ENCODE results near the gene EXOSC10. TPM values are rescaled to one million over a fixed set of nuclear protein-coding genes. Genes with fewer than 3 reads are reported as not detected.
"Not testable (repeated sequence)": the region's sequence is repeated elsewhere in the genome, so short reads cannot be mapped to it uniquely, and the experiment has no call there.

EXOSC10 gene
- total RNA-seq, 1 donor from 2014 or later = 43.3 TPM

GRCh38 chr1:11061652-11062365, 37.9 kb downstream of the EXOSC10 start:
- no peak for DNase-seq (ENCODE audit: low read depth in 2 of 2)

- peak; percentile 68 to 92 for DNase-seq (ENCODE audit: low read depth in 2 of 2)
These were observed 39.5 kb downstream of the EXOSC10 start, which contains the start of gene SRM for GRCh38 chr1:11059968-11060830. TSS of gene SRM (minus strand) at chr1:11060018. CDS start at chr1:11059943, 75 bp downstream.

GRCh38 chr1:11059155-11059967, 40.3 kb downstream of the EXOSC10 start:
- peak in 1 of 2 donors; percentile 39 for DNase-seq (ENCODE audit: low read depth in 2 of 2)

- DNase-seq (ENCODE audit: low read depth in 2 of 2) = no peak
These were observed 41.0 kb downstream of the EXOSC10 start for GRCh38 chr1:11058595-11059154.

- DNase-seq (ENCODE audit: low read depth in 2 of 2) = no peak
These were observed 41.6 kb downstream of the EXOSC10 start for GRCh38 chr1:11058026-11058425.

GRCh38 chr1:11057477-11057876, 42.2 kb downstream of the EXOSC10 start:
- DNase-seq (ENCODE audit: low read depth in 2 of 2) = no peak

GRCh38 chr1:11056504-11056903, 43.2 kb downstream of the EXOSC10 start:
- DNase-seq (ENCODE audit: low read depth in 2 of 2) = no peak

GRCh38 chr1:11055676-11056075, 44.0 kb downstream of the EXOSC10 start:
- no peak for DNase-seq (ENCODE audit: low read depth in 2 of 2)

GRCh38 chr1:11054666-11055065, 45.0 kb downstream of the EXOSC10 start:
- no peak for DNase-seq (ENCODE audit: low read depth in 2 of 2)

GRCh38 chr1:11054181-11054580, 45.5 kb downstream of the EXOSC10 start:
- no peak for DNase-seq (ENCODE audit: low read depth in 2 of 2)

- peak in 1 of 2 donors; percentile 19 for DNase-seq (ENCODE audit: low read depth in 2 of 2)
These were observed 45.9 kb downstream of the EXOSC10 start for GRCh38 chr1:11053758-11054137.

GRCh38 chr1:11052839-11053757, 46.6 kb downstream of the EXOSC10 start:
- DNase-seq (ENCODE audit: low read depth in 2 of 2) = no peak

GRCh38 chr1:11051781-11052511, 47.7 kb downstream of the EXOSC10 start:
- no peak for DNase-seq (ENCODE audit: low read depth in 2 of 2)

GRCh38 chr1:11051121-11051520, 48.5 kb downstream of the EXOSC10 start:
- DNase-seq (ENCODE audit: low read depth in 2 of 2) = not testable (repeated sequence)

- no peak for DNase-seq (ENCODE audit: low read depth in 2 of 2)
These were observed 52.9 kb downstream of the EXOSC10 start, which contains the start of gene MASP2 for GRCh38 chr1:11046625-11047365. TSS of gene MASP2 (minus strand) at chr1:11047239. CDS start at chr1:11047207, 32 bp downstream.

- no peak for DNase-seq (ENCODE audit: low read depth in 2 of 2)
These were observed 53.5 kb downstream of the EXOSC10 start for GRCh38 chr1:11046270-11046566.

GRCh38 chr1:11045428-11046269, 54.0 kb downstream of the EXOSC10 start:
- DNase-seq (ENCODE audit: low read depth in 2 of 2) = no peak

GRCh38 chr1:11044849-11045427, 54.7 kb downstream of the EXOSC10 start:
- DNase-seq (ENCODE audit: low read depth in 2 of 2) = no peak

Measured in dermis microvascular lymphatic vessel endothelial cell (primary cell).